ENCODE results near the gene SLC9C1. TPM values are rescaled to one million over a fixed set of nuclear protein-coding genes. Genes with fewer than 3 reads are reported as not detected.

The SLC9C1 gene
- total RNA-seq, 2 donors from 2014 or later, result not detected

- peaks cover 42% of the 10 kb centered on the region for H3K4me1 Mint-ChIP-seq
- no peaks in the 10 kb centered on the region for H3K27me3 Mint-ChIP-seq
- H3K4me3 Mint-ChIP-seq, result no peak overlapping the region
- no peaks in the 10 kb centered on the region for H3K9me3 Mint-ChIP-seq
- H3K36me3 Mint-ChIP-seq (ENCODE audit: low read depth), result no peaks in the 10 kb centered on the region
- peak overlapping the region; percentile 96 for H3K27ac Mint-ChIP-seq
- ATAC-seq (replicated peaks), result no peak
These were observed 156.9 kb downstream of the SLC9C1 start for GRCh38 chr3:112136959-112137693.

GRCh38 chr3:112136046-112136445, 158.0 kb downstream of the SLC9C1 start:
- Mint-ChIP-seq H3K9me3 (no peaks in the 10 kb centered on the region), H3K36me3 (ENCODE audit: low read depth) (no peaks in the 10 kb centered on the region), H3K4me1 (peaks cover 46% of the 10 kb centered on the region), H3K27ac (peak overlapping the region; percentile 96), H3K27me3 (no peaks in the 10 kb centered on the region), H3K4me3 (peak overlapping the region; percentile 26)
- no peak for ATAC-seq (replicated peaks)

- Mint-ChIP-seq H3K9me3 (no peaks in the 10 kb centered on the region), H3K4me1 (peaks cover 51% of the 10 kb centered on the region), H3K27ac (peak overlapping the region; percentile 96), H3K27me3 (no peaks in the 10 kb centered on the region), H3K36me3 (ENCODE audit: low read depth) (peaks cover 7% of the 10 kb centered on the region), H3K4me3 (peak overlapping the region; percentile 93)
- ATAC-seq (replicated peaks), result peak; percentile 33
These were observed 159.5 kb downstream of the SLC9C1 start for GRCh38 chr3:112134335-112135124.

- peaks cover 58% of the 10 kb centered on the region for H3K4me1 Mint-ChIP-seq
- no peak for ATAC-seq (replicated peaks)
- H3K27me3 Mint-ChIP-seq, result no peaks in the 10 kb centered on the region
- H3K4me3 Mint-ChIP-seq, result peak overlapping the region; percentile 93
- H3K27ac Mint-ChIP-seq, result peak overlapping the region; percentile 96
- peaks cover 12% of the 10 kb centered on the region for H3K36me3 Mint-ChIP-seq (ENCODE audit: low read depth)
- H3K9me3 Mint-ChIP-seq, result no peaks in the 10 kb centered on the region
These were observed 160.2 kb downstream of the SLC9C1 start for GRCh38 chr3:112133626-112134334.

GRCh38 chr3:112132975-112133448, 161.0 kb downstream of the SLC9C1 start, which contains the start of gene GCSAM:
Gene GCSAM (minus strand): TSS chr3:112133248. CDS start chr3:112133120, 128 bp downstream.
- Mint-ChIP-seq H3K27ac (peak within 1 kb of the TSS; percentile 96), H3K4me1 (peaks cover 63% of the 10 kb centered on the region), H3K4me3 (peak within 1 kb of the TSS; percentile 93), H3K36me3 (ENCODE audit: low read depth) (peaks cover 16% of the 10 kb centered on the region), H3K9me3 (no peaks in the 10 kb centered on the region), H3K27me3 (no peaks in the 10 kb centered on the region)
- peak; percentile 85 for ATAC-seq (replicated peaks)

- Mint-ChIP-seq H3K4me3 (peak overlapping the region; percentile 93), H3K4me1 (peaks cover 66% of the 10 kb centered on the region), H3K27me3 (no peaks in the 10 kb centered on the region), H3K9me3 (no peaks in the 10 kb centered on the region), H3K36me3 (ENCODE audit: low read depth) (peaks cover 16% of the 10 kb centered on the region), H3K27ac (peak overlapping the region; percentile 96)
- peak; percentile 4 for ATAC-seq (replicated peaks)
These were observed 161.5 kb downstream of the SLC9C1 start for GRCh38 chr3:112132554-112132953.

- Mint-ChIP-seq H3K27ac (peak overlapping the region; percentile 96), H3K36me3 (ENCODE audit: low read depth) (peaks cover 19% of the 10 kb centered on the region)
These were observed 161.9 kb downstream of the SLC9C1 start for GRCh38 chr3:112132088-112132487.

GRCh38 chr3:112131111-112131510, 162.9 kb downstream of the SLC9C1 start:
- ATAC-seq (replicated peaks), result no peak
- H3K27ac Mint-ChIP-seq, result peak overlapping the region; percentile 82
- peak overlapping the region; percentile 58 for H3K4me3 Mint-ChIP-seq
- H3K4me1 Mint-ChIP-seq, result peaks cover 66% of the 10 kb centered on the region
- H3K36me3 Mint-ChIP-seq (ENCODE audit: low read depth), result peaks cover 29% of the 10 kb centered on the region
- H3K27me3 Mint-ChIP-seq, result no peaks in the 10 kb centered on the region
- H3K9me3 Mint-ChIP-seq, result no peaks in the 10 kb centered on the region

More at GRCh38 chr3:112132088-112132487, 161.9 kb downstream of the SLC9C1 start:
- no peaks in the 10 kb centered on the region for H3K27me3 Mint-ChIP-seq
- H3K4me3 Mint-ChIP-seq, result peak overlapping the region; percentile 93
- no peak for ATAC-seq (replicated peaks)
- H3K9me3 Mint-ChIP-seq, result no peaks in the 10 kb centered on the region
- H3K4me1 Mint-ChIP-seq, result peaks cover 64% of the 10 kb centered on the region

- H3K4me3 Mint-ChIP-seq, result peak overlapping the region; percentile 58
- no peaks in the 10 kb centered on the region for H3K9me3 Mint-ChIP-seq
- peak overlapping the region; percentile 82 for H3K27ac Mint-ChIP-seq
- H3K27me3 Mint-ChIP-seq, result no peaks in the 10 kb centered on the region
- ATAC-seq (replicated peaks), result no peak
- peaks cover 65% of the 10 kb centered on the region for H3K4me1 Mint-ChIP-seq
- peaks cover 34% of the 10 kb centered on the region for H3K36me3 Mint-ChIP-seq (ENCODE audit: low read depth)
These were observed 163.4 kb downstream of the SLC9C1 start for GRCh38 chr3:112130638-112130993.

- no peaks in the 10 kb centered on the region for H3K27me3 Mint-ChIP-seq
- peaks cover 60% of the 10 kb centered on the region for H3K4me1 Mint-ChIP-seq
- no peak for ATAC-seq (replicated peaks)
- peak overlapping the region; percentile 82 for H3K27ac Mint-ChIP-seq
- H3K9me3 Mint-ChIP-seq, result no peaks in the 10 kb centered on the region
- peaks cover 39% of the 10 kb centered on the region for H3K36me3 Mint-ChIP-seq (ENCODE audit: low read depth)
- H3K4me3 Mint-ChIP-seq, result peak overlapping the region; percentile 58
These were observed 163.9 kb downstream of the SLC9C1 start for GRCh38 chr3:112129925-112130637.

- Mint-ChIP-seq H3K27me3 (no peaks in the 10 kb centered on the region), H3K9me3 (no peaks in the 10 kb centered on the region), H3K4me1 (peaks cover 53% of the 10 kb centered on the region), H3K4me3 (peak overlapping the region; percentile 58), H3K27ac (peak overlapping the region; percentile 82), H3K36me3 (ENCODE audit: low read depth) (peaks cover 46% of the 10 kb centered on the region)
- ATAC-seq (replicated peaks), result peak; percentile 69
These were observed 164.9 kb downstream of the SLC9C1 start for GRCh38 chr3:112128843-112129727.

- Mint-ChIP-seq H3K27me3 (no peaks in the 10 kb centered on the region), H3K27ac (peak overlapping the region; percentile 82), H3K36me3 (ENCODE audit: low read depth) (peaks cover 58% of the 10 kb centered on the region), H3K4me3 (peak overlapping the region; percentile 58), H3K9me3 (no peaks in the 10 kb centered on the region), H3K4me1 (peaks cover 45% of the 10 kb centered on the region)
- ATAC-seq (replicated peaks), result peak; percentile 45
These were observed 166.2 kb downstream of the SLC9C1 start for GRCh38 chr3:112127522-112128494.

Measured in activated T-helper 17 cell treated with anti-CD3 and anti-CD28 coated beads, Interleukin-2, amount 50 U/mL, for 72 hours (primary cell).